GM21515 (cell line): ENCODE measurements around the gene RASIP1.

Experiments used
- ATAC-seq: cut with Tn5 transposase; IDR thresholded peaks from one replicate; pipeline ENCODE4 v1.9.1; 2021; ENCODE audit not compliant: unreplicated experiment

RASIP1 gene

DNA sequence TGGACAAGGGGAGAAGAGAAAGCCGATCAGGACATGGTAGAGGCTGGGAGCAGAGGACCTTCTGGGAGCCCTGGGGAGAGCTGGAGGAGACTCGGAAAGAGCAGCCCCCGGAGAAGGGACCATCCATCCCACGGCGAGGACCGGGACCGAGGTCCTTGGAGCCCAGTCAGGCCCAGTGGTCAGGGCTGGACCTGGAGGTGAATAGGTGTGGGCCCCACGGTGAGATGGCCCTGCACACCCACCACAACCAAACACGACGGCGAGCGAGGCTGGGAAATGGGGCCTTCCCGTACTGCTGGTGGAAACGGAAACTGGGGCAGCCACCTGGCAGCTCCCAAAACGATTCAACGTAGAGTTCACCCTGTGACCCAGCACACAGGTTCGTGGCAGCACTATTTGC is 63.9 kb downstream of the RASIP1 start:
- no peak for ATAC-seq

DNA sequence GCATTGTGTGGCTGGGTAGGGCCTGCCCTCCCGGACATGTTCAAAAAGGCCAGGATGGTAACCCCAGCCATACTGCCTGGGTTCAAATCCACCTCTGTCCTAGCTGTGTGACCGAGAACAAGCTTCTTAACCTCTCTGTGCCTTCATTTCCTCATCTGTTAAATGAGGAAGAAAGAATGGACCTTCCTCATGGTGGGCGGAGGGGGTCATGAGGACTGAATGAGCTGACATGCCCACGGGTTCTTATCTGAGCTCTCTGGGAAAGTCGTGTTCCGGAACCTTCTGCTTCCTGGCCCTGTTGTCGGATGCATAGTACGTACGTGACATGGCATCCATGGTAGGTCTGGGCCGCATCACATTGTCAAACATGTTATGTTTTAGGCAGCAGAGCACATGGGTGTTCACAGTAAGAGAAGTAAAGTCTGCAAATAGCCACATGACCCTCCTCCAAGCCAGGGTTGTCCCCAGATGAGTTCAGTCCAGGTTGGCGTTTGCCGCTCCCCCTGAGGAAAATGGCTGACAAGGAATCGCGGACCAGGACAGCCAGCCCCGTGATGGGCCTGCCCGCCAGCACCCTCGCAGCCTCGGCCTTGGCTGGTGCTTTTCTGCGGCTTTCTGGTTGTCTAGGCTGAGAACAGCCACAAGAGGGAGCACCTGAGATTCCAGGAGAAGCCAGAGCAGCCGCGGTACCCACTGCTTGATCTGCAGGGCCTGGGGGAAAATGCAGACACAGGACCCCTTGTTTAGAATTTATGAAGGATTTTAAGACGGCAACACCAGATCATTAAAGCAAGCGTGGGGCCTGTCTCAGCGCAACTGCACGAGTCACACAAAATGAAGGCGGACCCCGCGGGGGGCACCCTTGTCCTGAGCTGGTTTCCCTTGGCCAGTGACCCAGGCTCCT is 65.2 kb downstream of the RASIP1 start:
- no peak for ATAC-seq

DNA sequence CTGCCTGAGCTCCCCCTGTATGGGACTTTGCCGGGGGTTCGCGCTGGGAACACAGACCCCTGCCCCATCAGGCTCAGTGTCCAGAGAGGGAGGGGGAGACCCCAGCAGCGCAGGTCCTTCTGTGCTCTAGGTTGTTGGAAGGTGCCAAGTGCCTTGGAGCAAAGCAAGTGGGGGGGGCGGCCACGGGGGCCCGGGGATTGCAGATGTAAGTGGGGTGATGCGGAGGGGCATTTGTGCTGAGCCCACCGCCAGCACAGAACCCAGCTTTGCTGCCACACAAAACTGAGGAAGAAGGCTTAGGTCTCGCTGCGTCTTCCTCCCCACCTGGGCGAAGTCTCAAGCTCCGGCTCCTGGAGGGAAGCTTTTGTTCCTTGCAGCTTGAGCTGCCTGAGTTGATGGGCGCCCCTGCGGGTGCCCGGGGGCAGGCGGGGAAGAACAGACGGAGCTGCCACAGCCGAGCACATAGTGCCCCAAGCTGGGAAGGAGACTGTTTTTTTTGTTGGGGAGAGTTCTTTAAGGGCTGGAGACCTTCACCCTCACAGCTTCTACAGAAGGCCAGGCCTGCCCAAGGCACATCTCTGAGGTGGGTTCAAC is 66.1 kb downstream of the RASIP1 start:
- ATAC-seq: no peak

DNA sequence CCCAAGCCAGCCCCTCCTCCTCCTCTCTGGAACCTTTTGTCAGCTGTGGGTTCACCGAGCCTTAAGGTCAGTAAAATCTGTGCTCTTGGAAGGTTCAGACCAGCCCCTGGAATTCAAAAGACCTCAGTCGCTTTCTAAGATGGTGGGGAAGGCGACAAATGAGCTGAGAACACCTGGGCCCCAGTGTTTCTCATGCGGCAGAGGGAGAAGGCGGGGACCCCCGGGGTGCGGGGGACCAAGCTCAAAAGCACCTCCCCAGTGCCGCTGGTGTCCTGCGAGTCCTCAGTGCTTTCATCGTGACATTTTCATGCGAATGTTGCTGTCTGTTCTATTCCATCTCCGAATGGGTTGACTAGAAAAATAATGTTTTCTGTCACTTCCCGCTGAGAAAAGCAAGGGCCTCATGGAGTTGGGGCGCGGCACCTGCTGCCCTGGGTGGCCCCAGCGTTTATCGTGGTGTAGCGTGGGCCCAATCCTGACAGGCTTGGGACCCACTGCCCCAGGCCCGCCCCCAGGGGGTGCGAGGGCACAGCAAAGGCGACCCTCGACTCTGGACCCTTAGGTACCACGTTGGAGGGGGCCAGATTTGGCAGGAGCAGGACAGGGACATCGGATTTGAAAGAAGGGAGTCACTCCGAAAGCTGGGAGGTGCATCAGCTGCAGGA is 66.8 kb downstream of the RASIP1 start:
- ATAC-seq: no peak

DNA sequence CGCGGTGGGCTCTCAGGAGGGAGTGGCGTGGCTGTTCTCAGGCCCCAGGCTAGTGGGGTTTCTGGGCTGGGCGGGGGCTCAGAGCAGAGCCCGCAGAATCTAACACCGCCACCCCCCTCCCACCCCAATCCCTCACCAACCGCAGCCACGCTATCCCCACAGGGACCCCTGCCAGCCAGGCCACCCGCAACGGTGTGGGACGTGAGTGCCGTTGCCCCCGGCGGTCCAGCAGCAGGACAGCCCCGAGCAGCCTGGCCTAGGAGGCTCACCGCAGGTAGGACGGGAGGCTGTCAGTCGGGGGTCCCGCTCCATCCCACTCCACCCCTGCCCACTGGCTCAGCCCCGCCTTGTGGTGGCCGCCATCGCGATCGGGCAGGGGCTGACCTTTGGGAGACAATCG is 67.4 kb downstream of the RASIP1 start, which contains the start of gene NTN5:
Gene NTN5 (minus strand): TSS at position 24 of the 400 bp plus-strand sequence. CDS start 2,031 bp downstream, outside the sequence.
- ATAC-seq: no peak

DNA sequence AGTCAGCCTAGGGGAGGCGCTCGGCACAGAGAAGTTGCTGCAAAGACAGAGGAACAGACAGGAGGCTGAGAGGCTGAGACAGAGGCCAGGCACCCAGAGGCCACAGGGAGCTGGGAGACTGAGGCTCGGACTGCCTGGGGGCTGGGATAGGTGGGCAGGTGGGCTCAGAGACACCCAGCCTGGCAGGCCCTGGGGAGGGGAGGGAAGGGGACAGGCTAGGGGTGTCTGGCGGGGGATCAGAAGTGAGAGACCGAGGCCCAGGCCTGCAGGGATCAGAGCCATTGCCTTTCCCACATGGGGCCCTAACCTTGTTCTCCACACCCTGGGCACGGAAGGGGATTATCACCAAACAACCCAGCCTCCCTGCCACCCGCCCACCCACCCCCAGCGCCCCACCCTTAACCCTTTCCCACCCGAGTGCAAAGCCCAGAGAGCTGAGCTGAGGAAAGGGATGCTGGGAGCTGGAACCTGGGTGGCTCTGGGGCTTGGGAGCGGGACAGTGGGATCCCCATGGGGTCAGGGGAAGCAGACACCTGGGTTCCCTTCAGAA is 68.9 kb downstream of the RASIP1 start:
- ATAC-seq: no peak

DNA sequence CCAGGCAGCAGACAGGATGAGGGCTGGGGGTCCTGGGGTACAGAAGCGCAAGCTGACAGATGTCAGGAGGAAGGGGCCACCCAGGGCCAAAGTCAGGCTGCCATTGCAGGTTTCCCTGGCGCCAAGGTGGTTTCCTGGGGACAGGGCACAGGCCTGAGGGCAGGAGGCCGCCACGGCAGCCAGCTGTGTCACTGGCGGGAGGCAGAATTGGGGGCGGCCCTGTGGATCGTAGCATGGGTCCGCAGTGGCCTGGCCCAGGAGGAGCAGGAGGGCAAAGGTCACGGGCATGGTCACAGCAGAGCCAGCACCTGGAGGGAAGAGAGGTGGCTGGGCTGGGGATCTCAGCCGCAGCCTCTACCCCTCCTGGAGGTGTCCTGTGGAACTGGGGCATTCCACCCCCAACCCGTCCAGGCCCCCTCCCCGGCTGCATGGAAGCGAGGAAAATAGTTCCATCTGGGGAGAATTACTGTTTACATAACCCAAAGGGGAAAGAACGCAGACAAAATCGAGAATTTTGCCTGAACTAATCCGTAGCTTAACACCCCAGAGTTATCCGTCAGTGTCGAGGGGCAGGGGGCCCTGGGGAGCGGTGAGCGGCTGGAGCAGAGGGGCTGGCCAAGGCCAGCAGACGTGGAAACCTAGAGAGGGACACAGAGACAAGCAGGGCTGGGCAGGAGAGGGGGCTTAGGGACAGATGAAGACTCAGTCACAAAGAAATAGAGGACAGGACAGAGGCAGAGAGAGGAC is 69.5 kb downstream of the RASIP1 start:
- no peak for ATAC-seq
